OCI-LY7 (cell line): ENCODE data around the gene SHOX. TPM values are rescaled to one million over a fixed set of nuclear protein-coding genes. Genes with fewer than 3 reads are reported as not detected.

Experiments
- BruUV-seq: library from RNA; stranded (reverse); fragments of 400-500 nt; replicated peaks from 2 replicates; lab custom pipeline; 2021; lab: Mats Ljungman, UMichigan
- CTCF ChIA-PET: fragments of 300-600 bp; sonication (Branson Sonifier 250); formaldehyde crosslinking; loops from one replicate; lab custom pipeline; 2022; ENCODE audit warnings: antibody characterized with exemption; ENCODE audit not compliant: unreplicated experiment; lab: Charles Lee
- POLR2A ChIA-PET: fragments of 300-600 bp; sonication (Branson Sonifier 250); formaldehyde crosslinking; loops from one replicate; lab custom pipeline; 2022; ENCODE audit warnings: antibody characterized with exemption; lab: Charles Lee
- DNase-seq: peaks from one replicate; pipeline ENCODE4 v3.0.0-alpha.2; 2015; ENCODE audit warnings: low spot score
- H2AFZ ChIP-seq: fragments of 200-600 bp; sonication (generic), shearing (Covaris generic); 2 replicates; pipeline ENCODE4 v1.6.1; 2014; ENCODE audit warnings: mild to moderate bottlenecking, antibody characterized with exemption, low read length, moderate library complexity
- H3K27ac ChIP-seq: fragments of 200-600 bp; sonication (generic); 2 replicates; pipeline ENCODE4 v1.5.1; 2014; ENCODE audit warnings: mixed run types, low read depth, mild to moderate bottlenecking, moderate library complexity, low read length, inconsistent platforms; ENCODE audit not compliant: poor library complexity, severe bottlenecking
- H3K36me3 ChIP-seq: fragments of 200-600 bp; sonication (generic); 2 replicates; pipeline ENCODE4 v1.6.1; 2014; ENCODE audit warnings: mild to moderate bottlenecking, antibody characterized with exemption, low read length, moderate library complexity, mixed read lengths; ENCODE audit not compliant: insufficient read depth
- H3K4me1 ChIP-seq: fragments of 200-600 bp; sonication (generic); 2 replicates; pipeline ENCODE4 v1.5.1; 2014; ENCODE audit warnings: mild to moderate bottlenecking, low read length; ENCODE audit not compliant: insufficient read depth, poor library complexity, severe bottlenecking
- H3K4me2 ChIP-seq: fragments of 200-600 bp; sonication (generic); 2 replicates; pipeline ENCODE4 v1.6.1; 2014; ENCODE audit warnings: mild to moderate bottlenecking, low read length
- H3K4me3 ChIP-seq: fragments of 200-600 bp; sonication (generic); 2 replicates; pipeline ENCODE4 v1.5.1; 2014; ENCODE audit warnings: mild to moderate bottlenecking, low read depth, low read length; ENCODE audit not compliant: poor library complexity, severe bottlenecking
- H3K79me2 ChIP-seq: fragments of 200-600 bp; sonication (generic); 2 replicates; pipeline ENCODE4 v1.6.1; 2016; ENCODE audit warnings: low read depth, mild to moderate bottlenecking, low read length, moderate library complexity, mixed read lengths; ENCODE audit not compliant: insufficient read depth
- H3K9me2 ChIP-seq: fragments of 200-600 bp; sonication (generic); 2 replicates; pipeline ENCODE4 v1.6.1; 2016; ENCODE audit warnings: mild to moderate bottlenecking, low read length, mixed read lengths; ENCODE audit not compliant: insufficient read depth
- H3K9me3 ChIP-seq: fragments of 200-600 bp; sonication (generic); 2 replicates; pipeline ENCODE4 v1.6.1; 2014; ENCODE audit warnings: mild to moderate bottlenecking, mixed run types, low read length, mixed read lengths
- H4K20me1 ChIP-seq: fragments of 200-600 bp; sonication (generic); 2 replicates; pipeline ENCODE4 v1.6.1; 2014; ENCODE audit warnings: mild to moderate bottlenecking, antibody characterized with exemption, low read length, moderate library complexity, mixed read lengths; ENCODE audit not compliant: insufficient read depth
- CTCF ChIP-seq: fragments of 200-600 bp; sonication (generic); conservative IDR thresholded peaks from 2 replicates; pipeline ENCODE4 v1.5.1; 2014; ENCODE audit warnings: mild to moderate bottlenecking, antibody characterized with exemption, low read length, moderate library complexity, mixed read lengths
- EZH2phosphoT487 ChIP-seq: fragments of 200-600 bp; sonication (generic); IDR thresholded peaks from 2 replicates; pipeline ENCODE4 v1.6.1; 2018; ENCODE audit warnings: low read depth, borderline replicate concordance, mild to moderate bottlenecking, mixed run types, antibody characterized with exemption, low read length, moderate library complexity, mixed read lengths
- intact Hi-C: fragments of 100-400 bp; cut with micrococcal nuclease; formaldehyde crosslinking; loops from one replicate; pipeline ENCODE4 v1.10.0; 2022; ENCODE audit not compliant: unreplicated experiment
- total RNA-seq, 2 experiments: library from RNA; depleted of rRNA in 1 of 2; stranded (reverse); fragments of >200 nt in 1 of 2; shearing (Covaris generic) in 1 of 2; gene quantifications; 2 replicates each; pipeline ENCODE4 v1.2.3, GENCODE V29; 2014 to 2022

SHOX gene
- total RNA-seq, 2 experiments from 2014 or later = not detected

DNA sequence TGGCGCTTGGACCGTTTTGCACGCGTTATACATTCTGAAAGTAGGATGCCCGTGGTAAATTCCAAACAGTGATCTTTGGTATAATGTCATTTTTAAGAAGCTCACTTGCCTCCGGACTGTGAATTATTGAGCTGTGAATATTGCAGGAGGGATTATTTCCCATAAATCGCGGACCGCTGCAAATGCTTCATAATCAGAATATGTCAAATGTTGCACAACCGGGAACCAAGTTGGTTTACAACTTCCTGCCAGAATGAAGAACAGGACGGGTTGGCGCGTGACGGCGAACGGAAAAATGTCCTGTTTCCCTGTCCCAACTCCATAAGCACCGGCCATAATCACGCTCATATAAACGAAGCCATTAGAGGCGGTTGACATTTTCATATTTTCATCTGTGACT lies 67.6 kb downstream of the SHOX start:
- H3K79me2 ChIP-seq = no peaks in the 10 kb centered on the region
- no peak for TF ChIP-seq CTCF
- no peak for TF ChIP-seq EZH2phosphoT487
- no peaks in the 10 kb centered on the region for H3K9me2 ChIP-seq
- no peak for DNase-seq
- H3K4me3 ChIP-seq = no peak overlapping the region
- H2AFZ ChIP-seq = no peak overlapping the region
- intact Hi-C loops = no loop called here
- ChIA-PET CTCF (no interaction called here), POLR2A (no interaction called here)
- no peak overlapping the region for H3K4me2 ChIP-seq
- no peaks in the 10 kb centered on the region for H3K36me3 ChIP-seq
- no peaks in the 10 kb centered on the region for H4K20me1 ChIP-seq
- no peaks in the 10 kb centered on the region for H3K4me1 ChIP-seq
- BruUV-seq = no TSS peak
- no peak overlapping the region for H3K27ac ChIP-seq
- H3K9me3 ChIP-seq = no peaks in the 10 kb centered on the region

GRCh38 chrX:700936-701335 lies 70.3 kb downstream of the SHOX start:
- CTCF ChIA-PET = no interaction called here
- no peak overlapping the region for H3K4me2 ChIP-seq
- H4K20me1 ChIP-seq = no peaks in the 10 kb centered on the region
- intact Hi-C loops = no loop called here
- no peak overlapping the region for H3K4me3 ChIP-seq
- DNase-seq = no peak
- no peaks in the 10 kb centered on the region for H3K4me1 ChIP-seq
- POLR2A ChIA-PET = no interaction called here
- H3K36me3 ChIP-seq = no peaks in the 10 kb centered on the region
- no peaks in the 10 kb centered on the region for H3K9me3 ChIP-seq
- no peak overlapping the region for H3K27ac ChIP-seq
- H3K79me2 ChIP-seq = no peaks in the 10 kb centered on the region
- no peaks in the 10 kb centered on the region for H3K9me2 ChIP-seq
- H2AFZ ChIP-seq = no peak overlapping the region
- no TSS peak for BruUV-seq
- TF ChIP-seq CTCF = no peak
- no peak for TF ChIP-seq EZH2phosphoT487

DNA sequence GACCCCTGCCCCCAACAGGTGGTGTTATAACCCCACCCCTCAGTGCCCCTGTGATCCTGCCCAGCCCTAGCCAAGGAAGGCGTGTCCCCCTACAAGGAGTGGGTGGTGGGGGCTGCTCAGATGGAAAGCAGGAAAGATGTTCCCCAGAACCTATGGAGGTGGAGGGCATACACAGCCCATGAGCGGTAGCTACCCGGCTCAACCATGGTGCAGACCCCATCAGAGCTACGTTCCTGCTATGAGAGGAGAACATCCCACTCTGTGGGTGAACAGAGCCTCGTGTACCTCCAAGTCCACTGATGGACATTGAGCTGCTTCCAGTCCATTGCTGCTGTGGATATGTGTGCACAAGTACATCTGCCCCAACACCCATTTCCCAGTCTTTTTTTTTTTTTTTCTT lies 71.1 kb downstream of the SHOX start:
- Histone ChIP-seq H3K9me3 (no peaks in the 10 kb centered on the region), H2AFZ (no peak overlapping the region), H3K36me3 (no peaks in the 10 kb centered on the region), H4K20me1 (no peaks in the 10 kb centered on the region), H3K9me2 (no peaks in the 10 kb centered on the region), H3K4me3 (no peak overlapping the region), H3K4me1 (no peaks in the 10 kb centered on the region), H3K79me2 (no peaks in the 10 kb centered on the region), H3K4me2 (no peak overlapping the region), H3K27ac (no peak overlapping the region)
- DNase-seq = no peak
- intact Hi-C loops = no loop called here
- TF ChIP-seq EZH2phosphoT487 (no peak), CTCF (no peak)
- ChIA-PET POLR2A (no interaction called here), CTCF (no interaction called here)
- no TSS peak for BruUV-seq
